OCI-LY1 (cell line): ENCODE results near the gene SCN3A.

Experiments
- H2AFZ ChIP-seq: fragments of 200-600 bp; sonication (generic), shearing (Covaris generic); 2 replicates; pipeline ENCODE4 v1.6.0; 2014; ENCODE audit warnings: antibody characterized with exemption, mild to moderate bottlenecking, low read length
- H3F3A ChIP-seq: fragments of 200-600 bp; sonication (generic), shearing (Covaris generic); 2 replicates; pipeline ENCODE4 v1.6.0; 2014; ENCODE audit warnings: mild to moderate bottlenecking, antibody characterized with exemption, low read length, moderate library complexity; ENCODE audit not compliant: insufficient read depth
- H3K27ac ChIP-seq: fragments of 200-600 bp; sonication (generic); 2 replicates; pipeline ENCODE4 v1.5.1; 2014; ENCODE audit warnings: low read length, mixed run types, mild to moderate bottlenecking, low read depth; ENCODE audit not compliant: poor library complexity, severe bottlenecking
- H3K27me3 ChIP-seq: fragments of 200-600 bp; sonication (generic); 2 replicates; pipeline ENCODE4 v1.6.0; 2014; ENCODE audit warnings: antibody characterized with exemption, mild to moderate bottlenecking, low read length, moderate library complexity; ENCODE audit not compliant: insufficient read depth
- H3K36me3 ChIP-seq: fragments of 200-600 bp; sonication (generic); 2 replicates; pipeline ENCODE4 v1.6.1; 2014; ENCODE audit warnings: mild to moderate bottlenecking, antibody characterized with exemption, low read length, moderate library complexity, mixed read lengths; ENCODE audit not compliant: insufficient read depth
- H3K4me1 ChIP-seq: fragments of 200-600 bp; sonication (generic); 2 replicates; pipeline ENCODE4 v1.5.1; 2014; ENCODE audit warnings: mild to moderate bottlenecking, low read length, moderate library complexity; ENCODE audit not compliant: insufficient read depth, severe bottlenecking
- H3K4me2 ChIP-seq: fragments of 200-600 bp; sonication (generic), shearing (Covaris generic); 2 replicates; pipeline ENCODE4 v1.6.1; 2014; ENCODE audit warnings: low read length
- H3K4me3 ChIP-seq: fragments of 200-600 bp; sonication (generic); 2 replicates; pipeline ENCODE4 v1.5.1; 2014; ENCODE audit warnings: low read length, low read depth, mild to moderate bottlenecking, mixed read lengths; ENCODE audit not compliant: poor library complexity, severe bottlenecking
- H3K79me2 ChIP-seq: fragments of 200-600 bp; shearing (Covaris generic); 2 replicates; pipeline ENCODE4 v1.6.1; 2016; ENCODE audit warnings: mixed run types, low read length, mixed read lengths; ENCODE audit not compliant: insufficient read depth
- H3K9ac ChIP-seq: fragments of 200-600 bp; sonication (generic), shearing (Covaris generic); 2 replicates; pipeline ENCODE4 v1.6.1; 2014; ENCODE audit warnings: mild to moderate bottlenecking, low read length, mixed read lengths
- H3K9me2 ChIP-seq: fragments of 200-600 bp; sonication (generic), shearing (Covaris generic); 2 replicates; pipeline ENCODE4 v1.6.1; 2014; ENCODE audit warnings: low read depth, mild to moderate bottlenecking, low read length, mixed read lengths
- H3K9me3 ChIP-seq: fragments of 200-600 bp; shearing (Covaris generic); 2 replicates; pipeline ENCODE4 v1.6.1; 2014; ENCODE audit warnings: low read length, mixed read lengths
- H4K20me1 ChIP-seq: fragments of 200-600 bp; sonication (generic), shearing (Covaris generic); 2 replicates; pipeline ENCODE4 v1.6.0; 2016; ENCODE audit warnings: mild to moderate bottlenecking, low read length; ENCODE audit not compliant: insufficient read depth
- CTCF ChIP-seq: fragments of 200-600 bp; sonication (generic), shearing (Covaris generic); IDR thresholded peaks from 2 replicates; pipeline ENCODE4 v1.5.1; 2017; ENCODE audit warnings: mild to moderate bottlenecking, antibody characterized with exemption, low read length, moderate library complexity, mixed read lengths
- EZH2 ChIP-seq: fragments of 200-600 bp; sonication (generic), shearing (Covaris generic); IDR thresholded peaks from 2 replicates; pipeline ENCODE4 v1.8.0; 2017; ENCODE audit warnings: borderline replicate concordance, mixed run types, mild to moderate bottlenecking, antibody characterized with exemption, low read length, moderate library complexity, mixed read lengths

SCN3A gene

GRCh38 chr2:165147186-165148045, 56.4 kb downstream of the SCN3A start:
- Histone ChIP-seq H3K9me2 (no peaks in the 10 kb centered on the region), H3K79me2 (no peaks in the 10 kb centered on the region), H3K4me2 (no peak overlapping the region), H2AFZ (no peak overlapping the region), H3K36me3 (no peaks in the 10 kb centered on the region), H3K4me1 (no peaks in the 10 kb centered on the region), H3K9me3 (no peaks in the 10 kb centered on the region), H3K27ac (no peak overlapping the region), H3K27me3 (no peaks in the 10 kb centered on the region), H3K9ac (no peak overlapping the region), H4K20me1 (no peaks in the 10 kb centered on the region), H3K4me3 (no peak overlapping the region), H3F3A (no peaks in the 10 kb centered on the region)
- TF ChIP-seq EZH2 (no peak), CTCF (no peak)

GRCh38 chr2:165144315-165144714, 59.5 kb downstream of the SCN3A start:
- Histone ChIP-seq H3K27me3 (no peaks in the 10 kb centered on the region), H3K4me2 (no peak overlapping the region), H3K27ac (no peak overlapping the region), H3K9ac (no peak overlapping the region), H3K9me2 (no peaks in the 10 kb centered on the region), H4K20me1 (no peaks in the 10 kb centered on the region), H3K4me3 (no peak overlapping the region), H2AFZ (no peak overlapping the region), H3K36me3 (no peaks in the 10 kb centered on the region), H3K9me3 (no peaks in the 10 kb centered on the region), H3K79me2 (no peaks in the 10 kb centered on the region), H3F3A (no peaks in the 10 kb centered on the region), H3K4me1 (no peaks in the 10 kb centered on the region)
- TF ChIP-seq EZH2: no peak

- H3K9me3 ChIP-seq: no peaks in the 10 kb centered on the region
- H3K79me2 ChIP-seq: no peaks in the 10 kb centered on the region
- no peaks in the 10 kb centered on the region for H3F3A ChIP-seq
- H3K4me3 ChIP-seq: no peak overlapping the region
- TF ChIP-seq CTCF: 0 out of 2 replicates have a peak, but pooled peaks have one; percentile 11
- no peak for TF ChIP-seq EZH2
- no peaks in the 10 kb centered on the region for H3K9me2 ChIP-seq
- no peak overlapping the region for H3K4me2 ChIP-seq
- H3K9ac ChIP-seq: no peak overlapping the region
- no peaks in the 10 kb centered on the region for H3K36me3 ChIP-seq
- H3K4me1 ChIP-seq: no peaks in the 10 kb centered on the region
- no peaks in the 10 kb centered on the region for H4K20me1 ChIP-seq
- no peaks in the 10 kb centered on the region for H3K27me3 ChIP-seq
- H2AFZ ChIP-seq: no peak overlapping the region
- no peak overlapping the region for H3K27ac ChIP-seq
Observed at GRCh38 chr2:165141601-165142354, 62.1 kb downstream of the SCN3A start.
